HepG2 (cell line): ENCODE data around the gene RAD51. TPM values are rescaled to one million over a fixed set of nuclear protein-coding genes. Genes with fewer than 3 reads are reported as not detected.
A peak's percentile ranks its signal among the peaks of the same experiment; 100 is the strongest.

Experiments used
- LCORL ChIP-seq, 2 experiments: fragments of 450-650 bp in 1 of 2; sonication (generic) in 1 of 2; formaldehyde crosslinking in 1 of 2; IDR thresholded peaks; 2 replicates each; pipeline versions ENCODE4 v1.5.0 to v1.6.1; 2017 to 2020; ENCODE audit warnings: antibody characterized with exemption in 1 of 2, missing genetic modification reagents in 1 of 2
- MXI1 ChIP-seq: IDR thresholded peaks from 3 replicates; pipeline ENCODE4 v1.6.1; 2012; ENCODE audit warnings: low read depth, low read length, inconsistent platforms, borderline replicate concordance
- NCOR1 ChIP-seq: fragments of 200-600 bp; sonication (generic); IDR thresholded peaks from 2 replicates; pipeline ENCODE4 v1.7.0; 2017; ENCODE audit warnings: antibody characterized with exemption, low read length, borderline replicate concordance
- NFATC3 ChIP-seq: sonication (generic); formaldehyde crosslinking; IDR thresholded peaks from 2 replicates; pipeline ENCODE4 v1.5.1; 2020; ENCODE audit warnings: mild to moderate bottlenecking, missing genetic modification reagents
- NFYC ChIP-seq: IDR thresholded peaks from 2 replicates; pipeline ENCODE4 v1.6.1; 2016; ENCODE audit warnings: missing genetic modification reagents, missing compliant biosample characterization
- NRL ChIP-seq: sonication (generic); formaldehyde crosslinking; IDR thresholded peaks from 2 replicates; pipeline ENCODE4 v1.5.0; 2020; ENCODE audit warnings: missing genetic modification reagents, mild to moderate bottlenecking, moderate library complexity, borderline replicate concordance
- POGZ ChIP-seq: sonication (generic); formaldehyde crosslinking; IDR thresholded peaks from 2 replicates; pipeline ENCODE4 v1.4.0; 2020; ENCODE audit warnings: mild to moderate bottlenecking, missing genetic modification reagents
- REL ChIP-seq: sonication (generic); formaldehyde crosslinking; conservative IDR thresholded peaks from 2 replicates; pipeline ENCODE4 v1.8.0; 2022; ENCODE audit warnings: mild to moderate bottlenecking, missing genetic modification reagents, moderate library complexity
- TMF1 ChIP-seq: sonication (generic); formaldehyde crosslinking; IDR thresholded peaks from 2 replicates; pipeline ENCODE4 v1.8.1; 2022; ENCODE audit warnings: low read depth, missing genetic modification reagents
- ZNF350 ChIP-seq: sonication (generic); formaldehyde crosslinking; IDR thresholded peaks from 2 replicates; pipeline ENCODE4 v1.4.0; 2020; ENCODE audit warnings: mild to moderate bottlenecking, low read depth, missing genetic modification reagents, borderline replicate concordance
- ZNF431 ChIP-seq: sonication (generic); formaldehyde crosslinking; IDR thresholded peaks from 2 replicates; pipeline ENCODE4 v1.9.0; 2022; ENCODE audit warnings: missing genetic modification reagents, low read depth, mild to moderate bottlenecking, borderline replicate concordance
- ZNF605 ChIP-seq: sonication (generic); formaldehyde crosslinking; IDR thresholded peaks from 2 replicates; pipeline ENCODE4 v1.8.0; 2022; ENCODE audit warnings: mild to moderate bottlenecking, missing genetic modification reagents
- polyA plus RNA-seq, 8 experiments: library from polyadenylated mRNA; depleted of rRNA in 3 of 8; stranded (reverse) in 7 of 8; unstranded in 1 of 8; fragments of >200 nt; fragmentation: Illumina TruSeq in 4 of 8; extraction: Trizol in 4 of 8; gene quantifications; 2 replicates each; pipeline versions ENCODE4 v1.2.1 to v1.2.3, GENCODE V29; 2011 to 2016; ENCODE audit warnings: low read depth in 4 of 8, missing spikeins in 1 of 8, mixed read lengths in 1 of 8; ENCODE audit not compliant: insufficient read depth in 1 of 8
- total RNA-seq, 5 experiments: library from RNA; depleted of rRNA; stranded (reverse); fragments of >200 nt; fragmentation: Illumina TruSeq; extraction: Trizol; gene quantifications; 2 replicates each; pipeline ENCODE4 v1.2.3, GENCODE V29; 2016; ENCODE audit warnings: low read depth in 1 of 5
- TF ChIP-seq, protein P1 (sequence below): sonication (generic); formaldehyde crosslinking; IDR thresholded peaks from 2 replicates; pipeline ENCODE4 v1.4.0; 2020; ENCODE audit warnings: missing genetic modification reagents, mild to moderate bottlenecking, borderline replicate concordance
- TF ChIP-seq, protein P2 (sequence below): sonication (generic); formaldehyde crosslinking; IDR thresholded peaks from 2 replicates; pipeline ENCODE4 v1.9.0; 2021; ENCODE audit warnings: missing genetic modification reagents, borderline replicate concordance
- TF ChIP-seq, protein P3 (sequence below): sonication (generic); formaldehyde crosslinking; IDR thresholded peaks from 2 replicates; pipeline ENCODE4 v1.4.0; 2020; ENCODE audit warnings: missing genetic modification reagents, borderline replicate concordance
- TF ChIP-seq, protein P4 (sequence below): sonication (generic); formaldehyde crosslinking; IDR thresholded peaks from 2 replicates; pipeline ENCODE4 v1.8.0; 2022; ENCODE audit warnings: mild to moderate bottlenecking, missing genetic modification reagents, borderline replicate concordance

RAD51 gene
- total and polyA plus RNA-seq, 2 of the 13 experiments (the other 11 are each of a cell fraction or from before 2014, with no cell fraction given) = 8.5 to 12.8 TPM

DNA sequence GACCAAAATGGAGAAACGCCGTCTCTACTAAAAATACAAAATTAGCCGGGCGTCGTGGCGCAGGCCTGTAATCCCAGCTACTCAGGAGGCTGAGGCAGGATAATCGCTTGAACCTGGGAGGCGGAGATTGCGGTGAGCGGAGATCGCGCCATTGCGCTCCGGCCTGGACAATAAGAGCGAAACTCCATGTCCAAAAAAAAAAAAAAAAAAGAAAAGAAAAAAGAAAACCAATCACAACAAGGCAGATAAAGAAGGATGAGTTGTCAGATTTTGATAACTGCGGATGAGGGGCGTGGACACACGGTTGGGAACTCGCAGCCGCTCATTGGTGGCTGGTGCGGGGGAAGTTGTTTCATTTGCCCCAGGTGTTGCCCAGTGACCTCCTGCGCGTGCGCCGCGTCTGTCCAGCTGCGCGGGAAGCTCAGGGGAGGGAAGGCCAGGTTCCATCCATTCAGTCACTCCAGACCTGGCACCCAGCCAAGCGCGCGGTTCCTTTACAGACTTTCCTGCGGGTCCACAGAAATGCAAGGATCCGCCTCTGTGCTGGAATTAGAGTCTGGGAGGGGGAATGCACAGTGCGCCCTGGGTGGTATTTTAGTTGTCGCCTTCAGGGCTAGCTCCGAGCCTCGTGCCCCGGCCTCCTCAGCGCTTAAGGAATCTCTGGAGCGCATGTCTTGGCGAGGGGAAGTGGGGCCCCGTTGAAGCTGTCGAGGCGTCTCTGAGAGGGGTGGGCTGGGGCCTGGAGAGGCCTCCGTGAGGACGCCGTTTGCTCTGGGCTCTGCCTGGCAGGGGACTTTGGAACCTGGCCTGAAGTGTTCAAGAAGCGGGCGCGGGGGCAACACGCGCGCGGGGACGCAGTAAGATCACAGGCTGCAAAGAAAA lies 68.2 kb downstream of the RAD51 start (continued):
- peak; percentile 61; the same call in 1 of the 2 replicates for TF ChIP-seq ZNF350 (CRISPR knock-in tag)
- peak; percentile 33; the same call in 1 of the 2 replicates for TF ChIP-seq POGZ (CRISPR knock-in tag)
- no peak for TF ChIP-seq REL (CRISPR knock-in tag)
- TF ChIP-seq, protein P1, sequence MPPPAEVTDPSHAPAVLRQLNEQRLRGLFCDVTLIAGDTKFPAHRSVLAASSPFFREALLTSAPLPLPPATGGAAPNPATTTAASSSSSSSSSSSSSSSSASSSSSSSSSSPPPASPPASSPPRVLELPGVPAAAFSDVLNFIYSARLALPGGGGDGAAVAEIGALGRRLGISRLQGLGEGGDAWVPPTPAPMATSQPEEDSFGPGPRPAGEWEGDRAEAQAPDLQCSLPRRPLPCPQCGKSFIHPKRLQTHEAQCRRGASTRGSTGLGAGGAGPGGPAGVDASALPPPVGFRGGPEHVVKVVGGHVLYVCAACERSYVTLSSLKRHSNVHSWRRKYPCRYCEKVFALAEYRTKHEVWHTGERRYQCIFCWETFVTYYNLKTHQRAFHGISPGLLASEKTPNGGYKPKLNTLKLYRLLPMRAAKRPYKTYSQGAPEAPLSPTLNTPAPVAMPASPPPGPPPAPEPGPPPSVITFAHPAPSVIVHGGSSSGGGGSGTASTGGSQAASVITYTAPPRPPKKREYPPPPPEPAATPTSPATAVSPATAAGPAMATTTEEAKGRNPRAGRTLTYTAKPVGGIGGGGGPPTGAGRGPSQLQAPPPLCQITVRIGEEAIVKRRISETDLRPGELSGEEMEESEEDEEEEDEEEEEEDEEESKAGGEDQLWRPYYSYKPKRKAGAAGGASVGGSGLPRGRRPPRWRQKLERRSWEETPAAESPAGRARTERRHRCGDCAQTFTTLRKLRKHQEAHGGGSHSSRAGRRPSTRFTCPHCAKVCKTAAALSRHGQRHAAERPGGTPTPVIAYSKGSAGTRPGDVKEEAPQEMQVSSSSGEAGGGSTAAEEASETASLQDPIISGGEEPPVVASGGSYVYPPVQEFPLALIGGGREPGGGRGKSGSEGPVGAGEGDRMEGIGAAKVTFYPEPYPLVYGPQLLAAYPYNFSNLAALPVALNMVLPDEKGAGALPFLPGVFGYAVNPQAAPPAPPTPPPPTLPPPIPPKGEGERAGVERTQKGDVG = 0 out of 2 replicates have a peak, but pooled peaks have one; percentile 9
- TF ChIP-seq, protein P2, sequence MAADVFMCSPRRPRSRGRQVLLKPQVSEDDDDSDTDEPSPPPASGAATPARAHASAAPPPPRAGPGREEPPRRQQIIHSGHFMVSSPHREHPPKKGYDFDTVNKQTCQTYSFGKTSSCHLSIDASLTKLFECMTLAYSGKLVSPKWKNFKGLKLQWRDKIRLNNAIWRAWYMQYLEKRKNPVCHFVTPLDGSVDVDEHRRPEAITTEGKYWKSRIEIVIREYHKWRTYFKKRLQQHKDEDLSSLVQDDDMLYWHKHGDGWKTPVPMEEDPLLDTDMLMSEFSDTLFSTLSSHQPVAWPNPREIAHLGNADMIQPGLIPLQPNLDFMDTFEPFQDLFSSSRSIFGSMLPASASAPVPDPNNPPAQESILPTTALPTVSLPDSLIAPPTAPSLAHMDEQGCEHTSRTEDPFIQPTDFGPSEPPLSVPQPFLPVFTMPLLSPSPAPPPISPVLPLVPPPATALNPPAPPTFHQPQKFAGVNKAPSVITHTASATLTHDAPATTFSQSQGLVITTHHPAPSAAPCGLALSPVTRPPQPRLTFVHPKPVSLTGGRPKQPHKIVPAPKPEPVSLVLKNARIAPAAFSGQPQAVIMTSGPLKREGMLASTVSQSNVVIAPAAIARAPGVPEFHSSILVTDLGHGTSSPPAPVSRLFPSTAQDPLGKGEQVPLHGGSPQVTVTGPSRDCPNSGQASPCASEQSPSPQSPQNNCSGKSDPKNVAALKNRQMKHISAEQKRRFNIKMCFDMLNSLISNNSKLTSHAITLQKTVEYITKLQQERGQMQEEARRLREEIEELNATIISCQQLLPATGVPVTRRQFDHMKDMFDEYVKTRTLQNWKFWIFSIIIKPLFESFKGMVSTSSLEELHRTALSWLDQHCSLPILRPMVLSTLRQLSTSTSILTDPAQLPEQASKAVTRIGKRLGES (CRISPR knock-in tag) = no peak
- peak; percentile 54; the same call in 1 of the 2 replicates for TF ChIP-seq ZNF431 (CRISPR knock-in tag)
- peak; percentile 57; the same call in 1 of the 3 replicates for TF ChIP-seq MXI1
- TF ChIP-seq NRL (CRISPR knock-in tag) = 0 out of 2 replicates have a peak, but pooled peaks have one; percentile 48
- peak; percentile 92; the same call in 1 of the 2 replicates for TF ChIP-seq ZNF605 (CRISPR knock-in tag)
- peak; percentile 71 for TF ChIP-seq NFYC
- TF ChIP-seq, protein P3, sequence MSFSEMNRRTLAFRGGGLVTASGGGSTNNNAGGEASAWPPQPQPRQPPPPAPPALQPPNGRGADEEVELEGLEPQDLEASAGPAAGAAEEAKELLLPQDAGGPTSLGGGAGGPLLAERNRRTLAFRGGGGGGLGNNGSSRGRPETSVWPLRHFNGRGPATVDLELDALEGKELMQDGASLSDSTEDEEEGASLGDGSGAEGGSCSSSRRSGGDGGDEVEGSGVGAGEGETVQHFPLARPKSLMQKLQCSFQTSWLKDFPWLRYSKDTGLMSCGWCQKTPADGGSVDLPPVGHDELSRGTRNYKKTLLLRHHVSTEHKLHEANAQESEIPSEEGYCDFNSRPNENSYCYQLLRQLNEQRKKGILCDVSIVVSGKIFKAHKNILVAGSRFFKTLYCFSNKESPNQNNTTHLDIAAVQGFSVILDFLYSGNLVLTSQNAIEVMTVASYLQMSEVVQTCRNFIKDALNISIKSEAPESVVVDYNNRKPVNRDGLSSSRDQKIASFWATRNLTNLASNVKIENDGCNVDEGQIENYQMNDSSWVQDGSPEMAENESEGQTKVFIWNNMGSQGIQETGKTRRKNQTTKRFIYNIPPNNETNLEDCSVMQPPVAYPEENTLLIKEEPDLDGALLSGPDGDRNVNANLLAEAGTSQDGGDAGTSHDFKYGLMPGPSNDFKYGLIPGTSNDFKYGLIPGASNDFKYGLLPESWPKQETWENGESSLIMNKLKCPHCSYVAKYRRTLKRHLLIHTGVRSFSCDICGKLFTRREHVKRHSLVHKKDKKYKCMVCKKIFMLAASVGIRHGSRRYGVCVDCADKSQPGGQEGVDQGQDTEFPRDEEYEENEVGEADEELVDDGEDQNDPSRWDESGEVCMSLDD (CRISPR knock-in tag) = no peak
- TF ChIP-seq NCOR1 = peak; percentile 87
- TF ChIP-seq, protein P4, sequence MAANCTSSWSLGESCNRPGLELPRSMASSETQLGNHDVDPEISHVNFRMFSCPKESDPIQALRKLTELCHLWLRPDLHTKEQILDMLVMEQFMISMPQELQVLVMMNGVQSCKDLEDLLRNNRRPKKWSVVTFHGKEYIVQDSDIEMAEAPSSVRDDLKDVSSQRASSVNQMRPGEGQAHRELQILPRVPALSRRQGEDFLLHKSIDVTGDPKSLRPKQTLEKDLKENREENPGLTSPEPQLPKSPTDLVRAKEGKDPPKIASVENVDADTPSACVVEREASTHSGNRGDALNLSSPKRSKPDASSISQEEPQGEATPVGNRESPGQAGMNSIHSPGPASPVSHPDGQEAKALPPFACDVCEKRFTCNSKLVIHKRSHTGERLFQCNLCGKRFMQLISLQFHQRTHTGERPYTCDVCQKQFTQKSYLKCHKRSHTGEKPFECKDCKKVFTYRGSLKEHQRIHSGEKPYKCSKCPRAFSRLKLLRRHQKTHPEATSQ (CRISPR knock-in tag) = 0 out of 2 replicates have a peak, but pooled peaks have one; percentile 69
- peak; percentile 65; the same call in 1 of the 2 replicates for TF ChIP-seq NFATC3
- TF ChIP-seq TMF1 (CRISPR knock-in tag) = peak; percentile 77
- peak; percentile 95 for TF ChIP-seq LCORL (IDR thresholded peaks at IDR 0.05)
- TF ChIP-seq LCORL (CRISPR knock-in tag; IDR thresholded peaks at IDR 0.05) = no peak
